Dermis blood vessel endothelial cell (primary cell): ENCODE measurements around the gene CTAGE4. TPM values are rescaled to one million over a fixed set of nuclear protein-coding genes. Genes with fewer than 3 reads are reported as not detected.
"Not testable (repeated sequence)": the region's sequence is repeated elsewhere in the genome, so short reads cannot be mapped to it uniquely, and the experiment has no call there.

Source experiments
- DNase-seq: peaks from one replicate; pipeline ENCODE4 v3.0.0; 2010
- total RNA-seq: library from RNA; depleted of rRNA; stranded (reverse); fragments of >200 nt; gene quantifications from 2 replicates; pipeline ENCODE4 v1.2.3, GENCODE V29; 2014

CTAGE4 gene
- total RNA-seq, 1 donor from 2014 or later, result 0.17 TPM

- not testable (repeated sequence) for DNase-seq
These were observed 35.3 kb downstream of the CTAGE4 start for GRCh38 chr7:144218581-144218980.

- not testable (repeated sequence) for DNase-seq
These were observed 35.9 kb downstream of the CTAGE4 start for GRCh38 chr7:144219149-144219548.

GRCh38 chr7:144220531-144220930 lies 37.3 kb downstream of the CTAGE4 start:
- DNase-seq, result not testable (repeated sequence)

GRCh38 chr7:144223675-144224074 lies 40.4 kb downstream of the CTAGE4 start:
- DNase-seq, result not testable (repeated sequence)

GRCh38 chr7:144226866-144227265 lies 43.6 kb downstream of the CTAGE4 start:
- not testable (repeated sequence) for DNase-seq

- not testable (repeated sequence) for DNase-seq
These were observed 45.5 kb downstream of the CTAGE4 start for GRCh38 chr7:144228810-144229209.

GRCh38 chr7:144231027-144231426 lies 47.8 kb downstream of the CTAGE4 start:
- not testable (repeated sequence) for DNase-seq

- DNase-seq, result not testable (repeated sequence)
These were observed 49.8 kb downstream of the CTAGE4 start for GRCh38 chr7:144233039-144233438.

Other genes with a start within 250 kb of the CTAGE4 start
- gene OR2F2, start 248.2 kb upstream of the CTAGE4 start, total RNA-seq, result not detected in 2 replicates
- gene OR2F1, start 228.6 kb upstream of the CTAGE4 start, total RNA-seq, result not detected in 2 replicates
- gene OR6B1, start 183.1 kb upstream of the CTAGE4 start, total RNA-seq, result not detected in 2 replicates
- not detected in 2 replicates for gene OR2A5, start 134.5 kb upstream of the CTAGE4 start, total RNA-seq
- not detected in 2 replicates for gene OR2A25, start 113.7 kb upstream of the CTAGE4 start, total RNA-seq
- gene OR2A12, start 97.2 kb upstream of the CTAGE4 start, total RNA-seq, result not detected in 2 replicates
- not detected in 2 replicates for gene OR2A2, start 73.9 kb upstream of the CTAGE4 start, total RNA-seq
- gene OR2A14, start 60.3 kb upstream of the CTAGE4 start, total RNA-seq, result not detected in 2 replicates
- gene ARHGEF35, start 12.4 kb downstream of the CTAGE4 start, total RNA-seq, result under 0.01 and 0.23 TPM in 2 replicates
- not detected in 2 replicates for gene OR2A42, start 56.1 kb downstream of the CTAGE4 start, total RNA-seq
- gene OR2A7, start 81.3 kb downstream of the CTAGE4 start, total RNA-seq, result 0.05 TPM in 1 of 2 replicates, not detected in the other
- gene CTAGE8, start 85.8 kb downstream of the CTAGE4 start, total RNA-seq, result 0.14 TPM in 1 of 2 replicates, not detected in the other
- gene OR2A1, start 129.0 kb downstream of the CTAGE4 start, total RNA-seq, result not detected in 2 replicates
- gene ARHGEF5, start 171.9 kb downstream of the CTAGE4 start, total RNA-seq, result 0.17 and 0.28 TPM in 2 replicates
- not detected in 2 replicates for gene NOBOX, start 220.2 kb downstream of the CTAGE4 start, total RNA-seq